ENCODE data around the gene PRKCA. TPM values are rescaled to one million over a fixed set of nuclear protein-coding genes. Genes with fewer than 3 reads are reported as not detected.

The PRKCA gene
- total RNA-seq, 1 donor from 2014 or later, result 15.5 TPM

- Histone ChIP-seq H3K4me1 (peaks cover 1% of the 10 kb centered on the region), H3K27ac (no peak overlapping the region), H3K9me3 (no peaks in the 10 kb centered on the region), H3K4me3 (no peak overlapping the region), H3K27me3 (no peaks in the 10 kb centered on the region), H3K36me3 (no peaks in the 10 kb centered on the region)
- TF ChIP-seq POLR2AphosphoS5 (IDR thresholded peaks at IDR 0.05; ENCODE audit: insufficient read depth in 1 of 2, low read depth in 1 of 2) (no peak), CTCF (IDR thresholded peaks at IDR 0.05) (no peak), POLR2A (IDR thresholded peaks at IDR 0.05) (no peak)
- DNase-seq (ENCODE audit: extremely low spot score in 2 of 2), result no peak
- intact Hi-C loops (cut with DNase I), result no loop called here
Measured at GRCh38 chr17:66805567-66805966, 503.2 kb downstream of the PRKCA start.

GRCh38 chr17:66807182-66807581 lies 504.8 kb downstream of the PRKCA start:
- no peak for DNase-seq (ENCODE audit: extremely low spot score in 2 of 2)
- Histone ChIP-seq H3K9me3 (no peaks in the 10 kb centered on the region), H3K27ac (no peak overlapping the region), H3K4me1 (no peaks in the 10 kb centered on the region), H3K36me3 (no peaks in the 10 kb centered on the region), H3K4me3 (no peak overlapping the region), H3K27me3 (no peaks in the 10 kb centered on the region)
- TF ChIP-seq POLR2AphosphoS5 (IDR thresholded peaks at IDR 0.05; ENCODE audit: insufficient read depth in 1 of 2, low read depth in 1 of 2) (no peak), POLR2A (IDR thresholded peaks at IDR 0.05) (no peak), CTCF (IDR thresholded peaks at IDR 0.05) (no peak)
- intact Hi-C loops (cut with DNase I), result no loop called here

- H3K9me3 ChIP-seq, result no peaks in the 10 kb centered on the region
- H3K27ac ChIP-seq, result no peak overlapping the region
- DNase-seq (ENCODE audit: extremely low spot score in 2 of 2), result no peak
- H3K4me3 ChIP-seq, result no peak overlapping the region
- H3K27me3 ChIP-seq, result no peaks in the 10 kb centered on the region
- no peaks in the 10 kb centered on the region for H3K36me3 ChIP-seq
- intact Hi-C loops (cut with DNase I), result no loop called here
- no peaks in the 10 kb centered on the region for H3K4me1 ChIP-seq
- TF ChIP-seq CTCF (IDR thresholded peaks at IDR 0.05) (no peak), POLR2A (IDR thresholded peaks at IDR 0.05) (no peak), POLR2AphosphoS5 (IDR thresholded peaks at IDR 0.05; ENCODE audit: insufficient read depth in 1 of 2, low read depth in 1 of 2) (no peak)
Measured at GRCh38 chr17:66809408-66809807, 507.0 kb downstream of the PRKCA start.

- no peaks in the 10 kb centered on the region for H3K4me1 ChIP-seq
- H3K27me3 ChIP-seq, result no peaks in the 10 kb centered on the region
- H3K9me3 ChIP-seq, result no peaks in the 10 kb centered on the region
- no peak overlapping the region for H3K27ac ChIP-seq
- intact Hi-C loops (cut with DNase I), result no loop called here
- DNase-seq (ENCODE audit: extremely low spot score in 2 of 2), result no peak
- no peak overlapping the region for H3K4me3 ChIP-seq
- TF ChIP-seq POLR2AphosphoS5 (IDR thresholded peaks at IDR 0.05; ENCODE audit: insufficient read depth in 1 of 2, low read depth in 1 of 2) (no peak), CTCF (IDR thresholded peaks at IDR 0.05) (no peak), POLR2A (IDR thresholded peaks at IDR 0.05) (no peak)
- no peaks in the 10 kb centered on the region for H3K36me3 ChIP-seq
Measured at GRCh38 chr17:66810951-66811682, 508.7 kb downstream of the PRKCA start.

GRCh38 chr17:66811683-66812054 lies 509.3 kb downstream of the PRKCA start:
- Histone ChIP-seq H3K4me1 (no peaks in the 10 kb centered on the region), H3K36me3 (no peaks in the 10 kb centered on the region), H3K4me3 (no peak overlapping the region), H3K9me3 (no peaks in the 10 kb centered on the region), H3K27me3 (no peaks in the 10 kb centered on the region), H3K27ac (no peak overlapping the region)
- intact Hi-C loops (cut with DNase I), result no loop called here
- no peak for TF ChIP-seq POLR2A (IDR thresholded peaks at IDR 0.05)
- no peak for TF ChIP-seq CTCF (IDR thresholded peaks at IDR 0.05)
- TF ChIP-seq POLR2AphosphoS5 (IDR thresholded peaks at IDR 0.05; ENCODE audit: insufficient read depth in 1 of 2, low read depth in 1 of 2), result no peak
- no peak for DNase-seq (ENCODE audit: extremely low spot score in 2 of 2)

Data from vagina (tissue), 2 donors.